Measurements from ENCODE around the gene HYDIN.
"Not testable (repeated sequence)": the region's sequence is repeated elsewhere in the genome, so short reads cannot be mapped to it uniquely, and the experiment has no call there.

Gene HYDIN

DNA sequence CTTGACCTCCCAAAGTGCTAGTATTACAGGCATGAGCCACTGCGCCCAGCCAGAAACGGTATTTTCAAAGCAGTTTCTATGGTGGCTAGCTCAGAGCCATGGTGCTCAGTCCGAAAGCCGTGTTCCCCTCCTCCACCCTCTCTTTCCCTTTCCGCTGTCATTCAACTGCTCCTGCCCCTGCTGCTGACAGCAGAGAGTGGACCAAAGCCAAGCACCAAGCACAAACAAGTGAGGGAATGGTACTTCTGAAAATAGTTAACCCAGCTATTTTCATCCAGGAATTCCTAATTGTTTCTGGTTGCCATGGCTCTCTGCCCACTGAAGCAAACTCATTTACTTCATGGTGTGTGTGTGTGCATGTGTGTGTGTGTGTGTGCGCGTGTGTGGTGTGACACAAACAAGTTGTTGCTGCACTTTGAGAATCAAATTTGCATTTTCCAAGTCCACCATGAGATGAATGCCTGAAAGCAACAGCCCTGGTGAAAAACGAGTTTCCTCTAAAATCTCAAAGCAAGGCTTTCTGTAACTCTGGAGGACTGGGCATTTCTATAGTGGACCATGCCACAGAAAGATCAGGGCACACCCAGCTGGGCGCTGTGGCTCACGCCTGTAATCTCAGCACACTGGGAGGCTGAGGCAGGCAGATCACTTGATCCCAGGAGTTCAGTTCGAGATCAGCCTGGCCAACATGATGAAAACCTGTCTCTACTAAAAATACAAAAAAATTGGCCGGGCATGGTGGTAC is 293.6 kb downstream of the HYDIN start:
- not testable (repeated sequence) for H3K23ac ChIP-seq (ENCODE audit: low read length); H3K4me1 ChIP-seq (ENCODE audit: control insufficient read depth, low read depth, low read length); H4K5ac ChIP-seq (ENCODE audit: low read length); H4K8ac ChIP-seq (ENCODE audit: low read depth, low read length); H3K9ac ChIP-seq (ENCODE audit: low read length); H2BK15ac ChIP-seq (replicated peaks; ENCODE audit: low read depth); H3K27ac ChIP-seq (ENCODE audit: low read depth, low read length); DNase-seq; H2BK120ac ChIP-seq (ENCODE audit: low read depth, low read length); H3K4me2 ChIP-seq (ENCODE audit: low read length); H3K4ac ChIP-seq (ENCODE audit: low read depth, low read length); H3K4me3 ChIP-seq (ENCODE audit: low read length); H3K18ac ChIP-seq (ENCODE audit: low read length); H2BK5ac ChIP-seq (ENCODE audit: low read length); H3K79me2 ChIP-seq (ENCODE audit: control insufficient read depth, insufficient read depth, low read length); H3K56ac ChIP-seq (ENCODE audit: low read length); H3K36me3 ChIP-seq (ENCODE audit: control insufficient read depth, insufficient read depth, low read length); H3K79me1 ChIP-seq (ENCODE audit: low read length); H3K27me3 ChIP-seq (ENCODE audit: insufficient read depth, low read length, poor library complexity); H2AK5ac ChIP-seq (ENCODE audit: low read length)
- WGBS (ENCODE audit: extremely low coverage, insufficient coverage, low lambda C conversion rate): no CpG with 5 or more reads among the region's 12 CpGs

DNA sequence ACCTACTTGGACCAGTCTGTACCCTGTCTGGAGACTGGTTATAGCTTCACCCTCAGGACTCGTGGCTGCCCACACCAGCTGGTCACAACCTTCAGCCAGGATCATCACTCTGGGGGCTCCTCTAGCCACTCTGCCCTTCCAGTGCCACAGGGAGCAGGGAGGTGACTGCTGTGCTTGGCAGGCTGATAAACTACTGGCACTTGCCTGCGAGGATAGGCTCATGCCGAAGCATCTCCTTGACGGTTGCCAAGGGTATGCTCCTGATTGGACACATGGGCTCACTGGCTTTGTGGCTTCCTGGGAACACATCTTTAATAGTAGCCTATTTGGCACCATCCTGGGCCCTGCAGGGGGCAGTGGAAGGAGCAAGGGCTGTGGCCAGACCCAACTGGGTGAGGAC is 295.2 kb downstream of the HYDIN start:
- H4K8ac ChIP-seq (ENCODE audit: low read depth, low read length); H3K9ac ChIP-seq (ENCODE audit: low read length); H3K79me1 ChIP-seq (ENCODE audit: low read length); H3K56ac ChIP-seq (ENCODE audit: low read length); H3K4ac ChIP-seq (ENCODE audit: low read depth, low read length); H2BK15ac ChIP-seq (replicated peaks; ENCODE audit: low read depth); H3K27me3 ChIP-seq (ENCODE audit: insufficient read depth, low read length, poor library complexity); H2AK5ac ChIP-seq (ENCODE audit: low read length); H2BK5ac ChIP-seq (ENCODE audit: low read length); H2BK120ac ChIP-seq (ENCODE audit: low read depth, low read length); H3K23ac ChIP-seq (ENCODE audit: low read length); H3K18ac ChIP-seq (ENCODE audit: low read length); H3K36me3 ChIP-seq (ENCODE audit: control insufficient read depth, insufficient read depth, low read length); H3K4me2 ChIP-seq (ENCODE audit: low read length); H3K4me3 ChIP-seq (ENCODE audit: low read length); H3K4me1 ChIP-seq (ENCODE audit: control insufficient read depth, low read depth, low read length); H3K79me2 ChIP-seq (ENCODE audit: control insufficient read depth, insufficient read depth, low read length); DNase-seq; H3K27ac ChIP-seq (ENCODE audit: low read depth, low read length); H4K5ac ChIP-seq (ENCODE audit: low read length): not testable (repeated sequence)
- WGBS (ENCODE audit: extremely low coverage, insufficient coverage, low lambda C conversion rate): no CpG with 5 or more reads among the region's 4 CpGs

DNA sequence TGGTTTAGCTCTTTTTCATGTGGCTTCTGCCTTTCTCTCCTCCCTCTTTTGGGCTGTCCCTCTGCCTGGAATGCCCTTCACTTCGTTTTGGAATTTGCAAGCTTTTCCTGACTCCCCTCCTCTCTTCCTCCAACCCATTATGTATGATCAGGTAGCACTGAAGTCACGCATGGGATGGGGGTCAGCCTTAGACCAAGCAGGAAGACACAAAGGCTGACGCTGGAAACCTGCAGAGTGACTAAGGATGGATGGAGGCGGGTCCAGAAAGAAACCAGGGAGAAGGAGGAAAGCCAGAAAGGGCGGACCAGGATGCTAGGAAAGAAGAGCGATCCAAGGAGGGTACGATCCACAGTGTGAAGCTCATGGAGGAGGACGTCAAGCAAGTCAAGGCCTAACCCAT is 296.8 kb downstream of the HYDIN start:
- whole genome bisulfite sequencing (ENCODE audit: extremely low coverage, insufficient coverage, low lambda C conversion rate): no CpG with 5 or more reads among the region's 8 CpGs
- H3K4me1 ChIP-seq (ENCODE audit: control insufficient read depth, low read depth, low read length); H3K9ac ChIP-seq (ENCODE audit: low read length); H2BK5ac ChIP-seq (ENCODE audit: low read length); H3K79me1 ChIP-seq (ENCODE audit: low read length); H4K8ac ChIP-seq (ENCODE audit: low read depth, low read length); H3K27ac ChIP-seq (ENCODE audit: low read depth, low read length); H3K56ac ChIP-seq (ENCODE audit: low read length); H2BK120ac ChIP-seq (ENCODE audit: low read depth, low read length); H3K4me2 ChIP-seq (ENCODE audit: low read length); H3K4ac ChIP-seq (ENCODE audit: low read depth, low read length); H3K79me2 ChIP-seq (ENCODE audit: control insufficient read depth, insufficient read depth, low read length); H3K23ac ChIP-seq (ENCODE audit: low read length); H3K27me3 ChIP-seq (ENCODE audit: insufficient read depth, low read length, poor library complexity); H4K5ac ChIP-seq (ENCODE audit: low read length); H3K36me3 ChIP-seq (ENCODE audit: control insufficient read depth, insufficient read depth, low read length); H2BK15ac ChIP-seq (replicated peaks; ENCODE audit: low read depth); H2AK5ac ChIP-seq (ENCODE audit: low read length); H3K18ac ChIP-seq (ENCODE audit: low read length); H3K4me3 ChIP-seq (ENCODE audit: low read length): not testable (repeated sequence)
- peak; percentile 53 for DNase-seq

DNA sequence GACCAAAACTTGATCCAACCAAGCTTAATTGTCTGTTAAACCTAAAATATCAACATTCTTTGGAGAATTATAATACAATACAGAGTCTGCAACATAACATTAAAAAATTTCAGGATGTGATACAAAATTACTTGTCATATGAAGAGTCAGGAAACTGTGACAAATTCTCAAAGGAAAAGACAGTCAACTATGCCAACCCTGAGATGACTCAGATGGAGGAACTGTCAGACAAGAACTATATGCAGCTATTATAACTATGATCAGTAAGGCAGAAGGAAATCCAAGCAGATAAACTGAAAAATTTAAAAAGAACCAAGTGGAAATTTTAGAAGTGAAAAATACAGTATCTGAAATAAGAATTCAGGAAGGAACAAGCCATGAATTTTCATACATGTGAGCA is 299.8 kb downstream of the HYDIN start:
- H3K23ac ChIP-seq (ENCODE audit: low read length); H3K36me3 ChIP-seq (ENCODE audit: control insufficient read depth, insufficient read depth, low read length); H3K18ac ChIP-seq (ENCODE audit: low read length); H4K8ac ChIP-seq (ENCODE audit: low read depth, low read length); H3K79me2 ChIP-seq (ENCODE audit: control insufficient read depth, insufficient read depth, low read length); H3K4me3 ChIP-seq (ENCODE audit: low read length); H3K4me1 ChIP-seq (ENCODE audit: control insufficient read depth, low read depth, low read length); H3K4ac ChIP-seq (ENCODE audit: low read depth, low read length); H3K4me2 ChIP-seq (ENCODE audit: low read length); H3K9ac ChIP-seq (ENCODE audit: low read length); H3K27ac ChIP-seq (ENCODE audit: low read depth, low read length); DNase-seq; H3K79me1 ChIP-seq (ENCODE audit: low read length); H4K5ac ChIP-seq (ENCODE audit: low read length); H2BK15ac ChIP-seq (replicated peaks; ENCODE audit: low read depth); H2AK5ac ChIP-seq (ENCODE audit: low read length); H3K27me3 ChIP-seq (ENCODE audit: insufficient read depth, low read length, poor library complexity); H3K56ac ChIP-seq (ENCODE audit: low read length); H2BK120ac ChIP-seq (ENCODE audit: low read depth, low read length); H2BK5ac ChIP-seq (ENCODE audit: low read length): not testable (repeated sequence)

DNA sequence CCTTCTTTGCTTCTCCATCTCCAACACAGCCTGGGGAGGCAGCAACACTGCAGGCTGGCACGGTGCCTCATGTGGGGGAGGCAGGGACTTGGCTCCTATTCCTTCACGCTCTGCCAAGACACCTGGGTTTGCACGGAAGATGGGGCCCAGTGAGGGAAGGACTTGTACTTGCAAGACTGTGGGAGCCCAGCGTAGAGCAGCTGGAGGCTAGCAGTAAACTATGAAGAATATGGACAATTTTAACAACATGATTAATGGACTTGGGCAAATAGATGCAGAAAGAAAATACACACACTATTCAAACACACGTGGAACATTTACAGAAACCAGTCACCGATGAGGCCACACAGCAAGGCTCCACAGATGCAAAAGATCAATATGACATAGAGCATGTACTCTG is 308.4 kb downstream of the HYDIN start:
- not testable (repeated sequence) for H4K8ac ChIP-seq (ENCODE audit: low read depth, low read length); H3K4me2 ChIP-seq (ENCODE audit: low read length); H3K56ac ChIP-seq (ENCODE audit: low read length); H2BK15ac ChIP-seq (replicated peaks; ENCODE audit: low read depth); H4K5ac ChIP-seq (ENCODE audit: low read length); H3K9ac ChIP-seq (ENCODE audit: low read length); H3K4me1 ChIP-seq (ENCODE audit: control insufficient read depth, low read depth, low read length); H3K27me3 ChIP-seq (ENCODE audit: insufficient read depth, low read length, poor library complexity); DNase-seq; H3K4me3 ChIP-seq (ENCODE audit: low read length); H3K23ac ChIP-seq (ENCODE audit: low read length); H3K79me2 ChIP-seq (ENCODE audit: control insufficient read depth, insufficient read depth, low read length); H2BK120ac ChIP-seq (ENCODE audit: low read depth, low read length); H3K4ac ChIP-seq (ENCODE audit: low read depth, low read length); H3K36me3 ChIP-seq (ENCODE audit: control insufficient read depth, insufficient read depth, low read length); H3K27ac ChIP-seq (ENCODE audit: low read depth, low read length); H2AK5ac ChIP-seq (ENCODE audit: low read length); H2BK5ac ChIP-seq (ENCODE audit: low read length); H3K79me1 ChIP-seq (ENCODE audit: low read length); H3K18ac ChIP-seq (ENCODE audit: low read length)
- no CpG with 5 or more reads among the region's 6 CpGs for WGBS (ENCODE audit: extremely low coverage, insufficient coverage, low lambda C conversion rate)

DNA sequence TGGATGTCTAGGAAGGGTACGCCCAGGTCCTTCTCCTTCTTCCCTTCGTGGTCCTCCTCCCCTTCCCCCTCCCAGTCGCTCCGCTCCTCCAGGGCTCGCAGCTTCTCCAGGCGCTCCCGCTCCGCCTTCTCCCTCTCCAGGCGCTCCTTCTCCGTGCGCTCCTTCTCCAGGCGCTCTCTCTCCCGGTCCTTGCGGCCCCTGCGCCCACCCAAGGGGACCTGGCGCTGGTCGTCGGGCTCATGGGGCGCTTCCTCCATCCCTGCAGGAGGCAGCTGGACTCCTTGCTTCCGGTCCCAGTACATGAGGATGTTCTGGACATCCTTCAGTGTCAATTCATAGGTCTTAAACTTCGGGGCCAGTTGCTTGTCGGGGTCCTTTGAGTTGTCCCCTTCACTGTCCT is 309.9 kb downstream of the HYDIN start:
- H3K4me3 ChIP-seq (ENCODE audit: low read length); H3K27ac ChIP-seq (ENCODE audit: low read depth, low read length); H2AK5ac ChIP-seq (ENCODE audit: low read length); DNase-seq; H3K79me1 ChIP-seq (ENCODE audit: low read length); H3K4me1 ChIP-seq (ENCODE audit: control insufficient read depth, low read depth, low read length); H2BK120ac ChIP-seq (ENCODE audit: low read depth, low read length); H3K9ac ChIP-seq (ENCODE audit: low read length); H3K23ac ChIP-seq (ENCODE audit: low read length); H4K8ac ChIP-seq (ENCODE audit: low read depth, low read length); H3K18ac ChIP-seq (ENCODE audit: low read length); H3K27me3 ChIP-seq (ENCODE audit: insufficient read depth, low read length, poor library complexity); H3K56ac ChIP-seq (ENCODE audit: low read length); H3K4ac ChIP-seq (ENCODE audit: low read depth, low read length); H2BK5ac ChIP-seq (ENCODE audit: low read length); H2BK15ac ChIP-seq (replicated peaks; ENCODE audit: low read depth); H4K5ac ChIP-seq (ENCODE audit: low read length); H3K79me2 ChIP-seq (ENCODE audit: control insufficient read depth, insufficient read depth, low read length); H3K4me2 ChIP-seq (ENCODE audit: low read length); H3K36me3 ChIP-seq (ENCODE audit: control insufficient read depth, insufficient read depth, low read length): not testable (repeated sequence)
- WGBS (ENCODE audit: extremely low coverage, insufficient coverage, low lambda C conversion rate): no CpG with 5 or more reads among the region's 22 CpGs

Data from mesendoderm (in vitro differentiated cells).